Measurements from ENCODE around the gene TBX1.
A peak's percentile ranks its signal among the peaks of the same experiment; 100 is the strongest.

The TBX1 gene

DNA sequence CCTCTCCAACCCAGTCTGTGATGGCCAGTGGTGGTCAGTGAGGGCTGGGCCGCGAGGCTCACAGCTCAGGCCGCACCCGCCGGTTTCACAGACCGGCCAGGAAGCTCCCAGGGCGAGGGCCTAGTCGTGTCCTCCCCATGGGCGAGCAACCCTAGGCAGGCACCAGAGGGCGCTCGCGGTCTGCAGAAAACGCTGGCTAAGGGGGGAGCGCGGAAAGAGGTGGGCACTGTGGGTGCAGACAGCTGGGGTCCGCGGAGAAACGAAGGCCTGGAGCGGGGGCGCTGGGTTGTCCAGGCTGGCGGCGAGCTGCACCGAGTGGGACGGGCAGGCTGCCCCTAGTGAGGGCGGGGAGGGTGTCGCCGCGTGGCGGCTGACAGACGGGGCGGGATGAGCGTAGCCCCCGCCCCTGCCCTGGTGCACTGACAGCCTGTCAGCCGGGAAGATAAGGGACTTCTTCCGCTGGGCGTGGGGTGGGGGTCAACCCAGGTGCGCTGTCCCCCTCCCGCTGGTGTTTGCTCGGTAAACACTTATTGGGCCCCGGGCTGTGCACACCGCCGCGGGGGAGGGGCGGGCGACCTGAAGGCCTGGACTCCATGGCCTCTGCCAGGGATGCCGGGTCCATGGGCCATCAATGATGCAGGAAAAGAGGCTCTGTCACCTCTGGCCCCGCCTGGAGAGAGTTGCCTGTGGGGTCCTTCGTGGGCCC is 29.8 kb upstream of the TBX1 start:
- Histone ChIP-seq H3K27me3 (ENCODE audit: control insufficient read depth, insufficient read depth, low read length, poor library complexity, severe bottlenecking) (peaks cover 53% of the 10 kb centered on the region), H3K27ac (ENCODE audit: insufficient read depth, low read depth, low read length, poor library complexity, severe bottlenecking) (no peak overlapping the region), H3K9me3 (ENCODE audit: control insufficient read depth, low read length) (no peaks in the 10 kb centered on the region), H3K4me1 (ENCODE audit: control insufficient read depth, insufficient read depth, low read length) (peaks cover 4% of the 10 kb centered on the region), H3K4me3 (ENCODE audit: insufficient read depth, low read depth, low read length) (peak overlapping the region; percentile 22), H3K36me3 (ENCODE audit: control insufficient read depth, insufficient read depth, low read length) (no peaks in the 10 kb centered on the region)
- WGBS, 2 experiments = 13% methylated on average over 48 of the region's 48 CpGs

DNA sequence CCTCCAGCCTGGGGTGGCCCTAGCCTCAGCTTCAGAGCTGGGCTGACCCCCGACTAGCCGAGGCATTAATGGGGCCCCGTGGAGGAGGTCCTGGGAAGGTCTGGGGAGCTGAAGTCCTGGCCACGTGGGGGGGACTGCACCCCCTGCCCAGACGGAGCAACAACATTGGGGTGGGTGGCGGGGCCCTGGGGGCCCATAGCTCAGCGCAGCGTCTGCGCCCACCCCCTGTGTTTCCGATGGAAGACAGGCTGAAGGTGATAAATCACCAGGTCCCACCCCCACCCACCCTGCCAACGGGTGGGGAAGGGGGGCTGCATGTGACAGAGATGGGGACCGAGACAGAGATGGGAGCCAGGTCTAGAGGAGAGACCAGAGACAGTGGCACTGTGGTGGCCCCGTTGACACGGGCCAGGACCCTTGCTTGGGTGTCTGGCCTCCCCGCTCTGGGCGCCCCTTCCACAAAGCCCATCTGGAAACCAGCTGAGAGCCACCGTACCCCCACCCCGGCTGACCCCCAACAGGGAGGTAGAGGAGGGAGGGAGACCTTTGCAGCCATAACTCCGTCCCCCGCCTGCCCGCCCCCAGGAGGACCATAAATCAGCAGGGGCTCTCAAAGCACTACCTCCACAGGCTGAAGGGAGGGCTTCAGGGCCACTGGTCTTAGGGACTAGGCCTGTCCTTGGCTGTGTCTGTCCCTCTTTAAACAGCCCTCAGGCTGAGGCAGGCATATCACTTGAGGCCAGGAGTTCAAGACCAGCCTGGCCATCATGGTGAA is 29.0 kb upstream of the TBX1 start:
- Histone ChIP-seq H3K9me3 (ENCODE audit: control insufficient read depth, low read length) (no peaks in the 10 kb centered on the region), H3K4me3 (ENCODE audit: insufficient read depth, low read depth, low read length) (no peak overlapping the region), H3K4me1 (ENCODE audit: control insufficient read depth, insufficient read depth, low read length) (peaks cover 7% of the 10 kb centered on the region), H3K36me3 (ENCODE audit: control insufficient read depth, insufficient read depth, low read length) (no peaks in the 10 kb centered on the region), H3K27ac (ENCODE audit: insufficient read depth, low read depth, low read length, poor library complexity, severe bottlenecking) (no peak overlapping the region), H3K27me3 (ENCODE audit: control insufficient read depth, insufficient read depth, low read length, poor library complexity, severe bottlenecking) (peaks cover 46% of the 10 kb centered on the region)
- 83 to 86% methylated on average over 21 of the region's 21 CpGs for WGBS, 2 experiments

DNA sequence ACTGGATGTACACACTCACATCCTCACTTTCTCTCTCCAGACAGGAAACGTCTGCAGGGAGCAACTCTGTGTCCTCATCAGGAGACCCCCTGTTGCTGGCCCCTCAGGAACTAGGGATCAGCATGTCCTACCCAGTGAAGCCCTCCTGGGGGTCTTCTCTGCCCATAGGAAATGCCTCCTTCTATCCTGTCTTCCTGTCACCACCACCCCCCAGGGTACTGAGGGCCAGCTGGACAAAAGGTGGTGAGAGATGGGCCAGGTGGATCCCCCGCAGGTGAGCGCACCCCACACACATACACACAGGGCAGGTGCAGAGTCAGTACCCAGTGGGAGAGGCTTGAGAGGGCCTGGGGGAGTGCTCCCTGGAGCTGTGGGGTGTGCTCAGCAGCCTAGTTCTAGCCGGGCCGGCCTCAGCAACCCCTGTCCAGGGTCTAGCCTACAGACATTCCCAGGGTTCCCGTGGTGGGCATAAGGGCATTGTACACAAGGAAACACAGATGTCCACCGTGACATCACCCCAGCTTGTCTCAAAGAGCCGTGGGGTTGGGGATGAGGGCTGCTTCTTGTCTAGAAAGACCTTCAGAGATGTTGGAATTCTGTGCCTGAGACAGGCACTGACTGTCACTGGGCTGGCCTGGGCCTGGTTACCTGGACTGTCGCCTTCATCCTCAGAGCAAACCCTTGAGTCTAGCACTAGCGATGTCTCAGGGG is 28.0 kb upstream of the TBX1 start:
- WGBS, 2 experiments = 89 to 91% methylated on average over 10 of the region's 10 CpGs
- peaks cover 36% of the 10 kb centered on the region for H3K27me3 ChIP-seq (ENCODE audit: control insufficient read depth, insufficient read depth, low read length, poor library complexity, severe bottlenecking)
- no peaks in the 10 kb centered on the region for H3K36me3 ChIP-seq (ENCODE audit: control insufficient read depth, insufficient read depth, low read length)
- no peak overlapping the region for H3K27ac ChIP-seq (ENCODE audit: insufficient read depth, low read depth, low read length, poor library complexity, severe bottlenecking)
- no peaks in the 10 kb centered on the region for H3K9me3 ChIP-seq (ENCODE audit: control insufficient read depth, low read length)
- no peak overlapping the region for H3K4me3 ChIP-seq (ENCODE audit: insufficient read depth, low read depth, low read length)
- H3K4me1 ChIP-seq (ENCODE audit: control insufficient read depth, insufficient read depth, low read length) = peaks cover 16% of the 10 kb centered on the region

DNA sequence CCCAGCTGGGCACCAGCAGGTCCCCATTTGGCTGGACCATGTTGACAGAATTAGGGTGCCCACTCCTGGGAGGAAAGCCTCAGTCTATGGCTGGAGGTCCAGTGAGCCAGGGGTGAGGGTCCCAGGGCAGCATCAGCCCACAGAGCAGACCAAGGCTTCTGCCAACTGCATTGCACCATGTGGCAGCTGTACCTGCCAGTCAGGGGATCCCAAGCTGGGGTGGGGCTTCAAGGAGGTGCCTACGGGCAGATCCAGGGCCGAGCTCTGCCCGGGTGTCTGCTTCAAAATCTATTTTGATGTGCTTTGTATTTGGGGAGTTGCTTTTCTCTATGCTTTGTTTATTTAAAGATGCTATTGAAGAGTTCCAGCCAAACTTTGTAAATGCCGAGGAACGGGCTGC is 26.8 kb upstream of the TBX1 start:
- Histone ChIP-seq H3K4me3 (ENCODE audit: insufficient read depth, low read depth, low read length) (no peak overlapping the region), H3K9me3 (ENCODE audit: control insufficient read depth, low read length) (no peaks in the 10 kb centered on the region), H3K36me3 (ENCODE audit: control insufficient read depth, insufficient read depth, low read length) (no peaks in the 10 kb centered on the region), H3K27ac (ENCODE audit: insufficient read depth, low read depth, low read length, poor library complexity, severe bottlenecking) (no peak overlapping the region), H3K4me1 (ENCODE audit: control insufficient read depth, insufficient read depth, low read length) (peaks cover 28% of the 10 kb centered on the region), H3K27me3 (ENCODE audit: control insufficient read depth, insufficient read depth, low read length, poor library complexity, severe bottlenecking) (peaks cover 24% of the 10 kb centered on the region)
- WGBS, 2 experiments = 93% methylated on average over 5 of the region's 5 CpGs

DNA sequence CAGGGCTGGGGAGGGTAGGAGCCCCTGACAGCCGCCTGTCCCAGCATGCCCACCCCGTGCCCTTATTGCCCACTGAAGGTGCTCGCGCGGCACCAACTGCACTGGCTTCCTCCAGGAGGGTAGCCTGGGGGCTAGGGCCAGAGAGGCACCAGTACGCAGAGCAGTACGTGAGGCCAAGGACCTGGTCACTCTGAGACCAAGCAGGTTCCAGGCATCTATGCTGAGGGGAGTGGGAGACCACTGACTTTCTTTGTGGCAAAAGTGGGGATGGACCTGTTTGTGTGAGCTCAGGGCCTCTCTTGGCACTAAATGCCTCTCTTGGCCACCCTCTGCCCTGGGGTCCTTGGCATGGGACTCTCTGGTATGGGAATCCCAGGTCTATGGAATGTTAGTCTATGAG is 26.4 kb upstream of the TBX1 start:
- WGBS, 2 experiments = 95 to 97% methylated on average over 7 of the region's 7 CpGs
- Histone ChIP-seq H3K9me3 (ENCODE audit: control insufficient read depth, low read length) (no peaks in the 10 kb centered on the region), H3K36me3 (ENCODE audit: control insufficient read depth, insufficient read depth, low read length) (no peaks in the 10 kb centered on the region), H3K27ac (ENCODE audit: insufficient read depth, low read depth, low read length, poor library complexity, severe bottlenecking) (no peak overlapping the region), H3K27me3 (ENCODE audit: control insufficient read depth, insufficient read depth, low read length, poor library complexity, severe bottlenecking) (peaks cover 20% of the 10 kb centered on the region), H3K4me1 (ENCODE audit: control insufficient read depth, insufficient read depth, low read length) (peaks cover 32% of the 10 kb centered on the region), H3K4me3 (ENCODE audit: insufficient read depth, low read depth, low read length) (no peak overlapping the region)

DNA sequence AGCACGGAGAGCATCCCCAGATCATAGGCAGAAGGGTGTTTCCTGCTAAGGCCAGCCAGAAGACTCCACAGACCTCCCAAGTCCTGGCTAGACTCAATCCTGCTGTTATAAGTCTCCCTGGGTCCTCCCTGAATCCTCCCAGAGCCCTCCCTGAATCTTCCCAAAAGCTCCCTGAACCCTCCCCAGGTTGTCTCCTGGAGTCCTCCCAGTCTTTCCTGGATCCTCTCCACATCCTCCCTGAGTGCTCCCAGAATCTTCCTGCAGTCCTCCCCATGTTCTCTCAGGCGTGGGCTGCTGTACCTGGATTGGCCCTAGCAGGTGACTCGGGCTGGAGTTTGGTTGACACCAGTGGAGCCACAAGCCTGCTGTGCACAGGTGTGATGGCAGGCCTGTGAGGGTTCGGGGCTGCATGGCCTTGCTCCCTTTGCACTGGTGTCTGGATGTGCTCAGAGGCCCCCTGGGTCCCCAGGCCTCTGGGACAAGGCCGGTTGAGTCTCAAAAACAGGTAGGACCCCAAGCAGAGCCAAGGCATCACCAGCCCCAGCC is 25.7 kb upstream of the TBX1 start:
- Histone ChIP-seq H3K27me3 (ENCODE audit: control insufficient read depth, insufficient read depth, low read length, poor library complexity, severe bottlenecking) (peaks cover 12% of the 10 kb centered on the region), H3K9me3 (ENCODE audit: control insufficient read depth, low read length) (no peaks in the 10 kb centered on the region), H3K36me3 (ENCODE audit: control insufficient read depth, insufficient read depth, low read length) (no peaks in the 10 kb centered on the region), H3K4me1 (ENCODE audit: control insufficient read depth, insufficient read depth, low read length) (peaks cover 36% of the 10 kb centered on the region), H3K27ac (ENCODE audit: insufficient read depth, low read depth, low read length, poor library complexity, severe bottlenecking) (no peak overlapping the region), H3K4me3 (ENCODE audit: insufficient read depth, low read depth, low read length) (no peak overlapping the region)
- WGBS, 2 experiments = 86 to 89% methylated on average over 5 of the region's 5 CpGs

DNA sequence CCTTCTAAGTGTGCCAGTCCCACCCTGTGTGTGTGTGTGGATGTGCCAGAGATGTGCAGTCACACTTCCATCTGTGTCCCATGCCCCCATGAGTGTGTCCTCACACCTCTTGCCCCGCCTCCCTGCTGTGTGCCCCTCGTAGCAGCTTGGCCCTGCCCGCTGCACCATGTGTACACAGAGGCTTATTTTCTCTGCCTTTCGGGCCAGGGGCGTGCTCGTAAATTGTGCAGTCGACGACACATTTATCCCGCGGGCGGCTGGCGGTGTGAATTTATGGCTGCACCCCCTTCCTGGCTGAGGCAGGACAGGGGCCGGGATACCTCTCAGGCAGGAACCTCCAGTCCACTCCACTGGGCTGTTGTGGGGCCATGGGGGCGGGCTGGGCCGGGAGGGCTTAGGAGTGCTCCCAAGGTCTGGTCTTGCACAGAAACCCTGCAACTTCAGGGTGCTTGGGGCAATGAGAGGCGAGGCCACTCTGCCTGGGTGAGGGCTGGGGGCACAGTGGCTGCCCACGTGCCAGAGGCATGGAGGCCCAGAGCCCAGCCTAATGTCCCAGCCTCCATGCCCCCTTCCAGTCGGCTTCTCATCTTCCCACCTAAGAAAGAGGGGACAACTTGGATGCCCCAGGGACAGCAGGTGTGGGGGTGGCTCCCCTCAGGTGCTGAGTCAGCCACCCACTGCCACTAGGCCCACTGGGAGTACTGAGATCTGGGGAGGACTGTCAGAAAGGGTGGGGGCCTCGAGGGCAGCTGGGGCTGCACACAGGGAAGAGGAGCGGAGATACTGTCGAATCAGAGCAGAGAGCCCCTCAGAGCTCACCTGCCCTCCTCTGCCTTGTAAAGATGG is 24.7 kb upstream of the TBX1 start:
- 88 to 92% methylated on average over 21 of the region's 21 CpGs for WGBS, 2 experiments
- Histone ChIP-seq H3K27me3 (ENCODE audit: control insufficient read depth, insufficient read depth, low read length, poor library complexity, severe bottlenecking) (peaks cover 5% of the 10 kb centered on the region), H3K36me3 (ENCODE audit: control insufficient read depth, insufficient read depth, low read length) (no peaks in the 10 kb centered on the region), H3K27ac (ENCODE audit: insufficient read depth, low read depth, low read length, poor library complexity, severe bottlenecking) (no peak overlapping the region), H3K9me3 (ENCODE audit: control insufficient read depth, low read length) (no peaks in the 10 kb centered on the region), H3K4me3 (ENCODE audit: insufficient read depth, low read depth, low read length) (no peak overlapping the region), H3K4me1 (ENCODE audit: control insufficient read depth, insufficient read depth, low read length) (peaks cover 34% of the 10 kb centered on the region)

DNA sequence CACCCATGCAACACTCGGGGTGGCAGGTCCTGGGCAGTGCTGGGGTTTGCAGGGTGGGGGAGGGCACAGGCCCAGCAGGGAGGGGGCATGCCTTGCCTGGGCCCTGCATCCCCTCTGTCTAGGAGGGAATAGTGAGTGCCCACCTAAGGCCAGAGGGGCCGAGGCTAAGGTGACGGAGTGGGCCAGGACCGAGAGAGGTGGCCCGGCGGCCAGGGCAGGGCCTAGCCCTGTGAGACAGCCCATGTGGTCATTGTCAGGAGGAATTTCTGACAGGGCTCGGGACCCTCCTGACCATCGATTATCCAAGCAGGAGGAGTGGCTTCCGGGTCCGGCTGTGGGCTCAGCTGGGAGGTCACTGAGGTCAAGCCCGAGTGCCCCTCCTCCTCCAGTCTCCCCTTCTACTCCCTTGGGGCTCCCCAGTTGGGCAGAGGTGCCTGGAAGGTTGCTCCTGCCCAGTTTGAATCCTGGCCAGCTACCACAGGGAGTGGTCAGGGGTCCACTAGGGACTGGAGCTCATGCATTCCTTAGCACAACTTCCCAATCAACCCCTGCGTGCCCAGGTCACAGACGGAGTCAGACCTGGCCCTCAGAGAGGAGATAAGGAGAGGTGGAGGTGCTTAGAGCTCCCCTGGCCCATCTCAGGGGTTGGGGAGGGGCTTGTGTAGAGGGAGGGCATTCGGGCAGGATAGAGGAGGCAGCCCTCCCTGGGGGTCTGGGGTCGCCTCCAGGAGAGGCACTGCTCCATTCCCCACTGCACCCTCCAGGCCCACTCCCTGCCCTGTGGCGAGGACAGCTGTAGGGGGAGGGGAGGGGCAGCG is 22.5 kb upstream of the TBX1 start:
- Histone ChIP-seq H3K36me3 (ENCODE audit: control insufficient read depth, insufficient read depth, low read length) (no peaks in the 10 kb centered on the region), H3K27me3 (ENCODE audit: control insufficient read depth, insufficient read depth, low read length, poor library complexity, severe bottlenecking) (no peaks in the 10 kb centered on the region), H3K4me3 (ENCODE audit: insufficient read depth, low read depth, low read length) (no peak overlapping the region), H3K27ac (ENCODE audit: insufficient read depth, low read depth, low read length, poor library complexity, severe bottlenecking) (no peak overlapping the region), H3K4me1 (ENCODE audit: control insufficient read depth, insufficient read depth, low read length) (peaks cover 32% of the 10 kb centered on the region), H3K9me3 (ENCODE audit: control insufficient read depth, low read length) (no peaks in the 10 kb centered on the region)
- 75 to 79% methylated on average over 16 of the region's 17 CpGs for WGBS, 2 experiments
